HG03159 (cell line): ENCODE data around the gene MYLIP.

Experiments used
- ATAC-seq: cut with Tn5 transposase; IDR thresholded peaks from one replicate; pipeline ENCODE4 v1.9.1; 2021; ENCODE audit warnings: mild to moderate bottlenecking, moderate library complexity; ENCODE audit not compliant: unreplicated experiment

Gene MYLIP

DNA sequence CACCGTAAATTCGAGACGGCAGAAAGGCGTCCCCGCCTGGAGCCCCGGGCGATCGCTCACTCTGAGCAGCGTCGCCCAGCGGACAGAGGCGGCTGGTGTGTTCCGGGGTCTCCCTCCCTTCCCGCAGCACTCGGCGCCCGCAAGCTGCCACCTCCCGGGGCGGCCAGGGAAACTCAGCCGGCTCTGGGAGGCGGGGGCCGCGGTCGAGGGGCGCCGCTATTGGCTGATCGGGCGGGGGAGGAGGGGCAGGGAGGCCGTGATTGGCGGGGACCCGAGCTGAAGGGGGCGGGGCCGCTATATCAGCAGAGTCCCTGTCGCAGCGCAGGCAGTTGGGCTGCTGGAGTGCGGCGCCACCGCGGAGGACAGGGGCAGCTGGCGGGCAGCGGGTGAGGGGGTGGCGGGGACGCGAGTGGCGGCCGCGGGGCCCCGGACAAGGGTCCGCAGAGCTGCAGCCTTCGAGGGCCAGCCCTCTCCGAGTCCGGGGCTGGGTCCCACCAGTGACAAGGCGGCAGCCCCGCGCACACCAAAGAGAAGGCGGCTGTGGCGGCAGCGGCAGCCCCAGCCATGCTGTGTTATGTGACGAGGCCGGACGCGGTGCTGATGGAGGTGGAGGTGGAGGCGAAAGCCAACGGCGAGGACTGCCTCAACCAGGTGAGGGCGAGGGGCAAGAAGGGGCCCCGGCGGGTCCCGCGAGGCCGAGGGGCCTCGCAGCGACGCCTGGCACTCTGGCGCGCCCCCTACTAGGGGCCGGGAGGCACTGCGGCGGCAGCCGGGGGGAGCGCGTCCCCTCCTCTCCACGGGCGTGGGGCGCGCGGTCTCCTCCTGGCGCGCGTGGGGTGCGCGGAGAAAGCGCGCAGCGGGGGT lies at the start of gene MYLIP:
Gene MYLIP (plus strand): TSS at position 328 of the 864 bp plus-strand sequence. CDS start 237 bp downstream, at position 565.
- peak; percentile 68 for ATAC-seq

DNA sequence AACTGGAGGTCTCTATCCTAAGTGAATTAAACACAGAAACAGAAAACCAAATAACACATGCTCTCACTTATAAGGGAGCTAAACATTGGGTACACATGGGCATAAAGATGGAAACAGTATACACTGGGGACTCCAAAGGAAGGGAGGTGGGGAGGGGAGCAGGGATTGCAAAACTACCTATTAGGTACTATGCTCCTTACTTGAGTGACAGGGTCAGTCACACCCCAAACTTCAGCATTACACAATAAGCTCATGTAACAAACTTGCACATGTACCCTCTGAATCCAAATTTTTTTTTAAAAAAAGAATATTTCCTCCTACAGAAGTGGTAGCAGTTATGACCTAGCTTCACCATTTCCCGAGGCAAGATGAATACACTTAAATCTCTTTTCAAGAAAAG lies 49.5 kb upstream of the MYLIP start:
- ATAC-seq = no peak

DNA sequence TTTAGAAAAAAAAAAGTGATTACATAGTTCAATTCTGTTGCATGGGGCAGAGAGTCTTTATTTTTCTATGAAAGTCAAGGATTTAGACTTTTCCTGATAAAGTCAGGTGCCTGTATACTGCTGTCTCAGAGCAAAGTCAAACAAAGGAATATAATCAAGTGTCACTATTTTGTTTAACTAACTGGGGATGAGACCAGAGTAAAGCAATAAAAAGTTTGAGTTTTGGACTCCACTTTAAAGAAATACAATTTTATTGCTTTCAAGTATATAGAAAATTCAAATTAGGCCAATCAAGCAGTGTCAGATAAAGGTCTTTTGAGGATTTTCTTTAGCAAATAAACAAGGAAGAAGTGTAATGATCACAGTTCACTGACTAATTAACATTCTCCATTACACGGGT lies 48.7 kb upstream of the MYLIP start:
- no peak for ATAC-seq

DNA sequence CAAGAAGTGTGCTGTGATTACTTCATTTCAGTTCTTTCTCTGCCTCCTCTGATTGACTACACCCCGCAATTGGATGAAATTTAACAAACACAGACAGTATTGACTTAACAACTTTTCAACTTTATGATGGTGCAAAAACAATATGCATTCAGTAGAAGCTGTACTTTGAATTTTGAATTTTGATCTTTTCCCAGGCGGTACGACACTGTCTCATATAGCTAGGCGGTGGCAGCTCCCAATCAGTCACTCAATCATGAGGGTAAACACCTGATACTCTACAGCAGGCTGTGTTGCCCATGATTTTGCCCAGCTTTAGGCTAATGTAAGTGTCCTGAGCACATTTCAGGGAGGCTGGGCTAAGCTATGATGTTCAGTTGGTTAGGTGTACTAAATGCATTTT lies 47.6 kb upstream of the MYLIP start:
- ATAC-seq = no peak

DNA sequence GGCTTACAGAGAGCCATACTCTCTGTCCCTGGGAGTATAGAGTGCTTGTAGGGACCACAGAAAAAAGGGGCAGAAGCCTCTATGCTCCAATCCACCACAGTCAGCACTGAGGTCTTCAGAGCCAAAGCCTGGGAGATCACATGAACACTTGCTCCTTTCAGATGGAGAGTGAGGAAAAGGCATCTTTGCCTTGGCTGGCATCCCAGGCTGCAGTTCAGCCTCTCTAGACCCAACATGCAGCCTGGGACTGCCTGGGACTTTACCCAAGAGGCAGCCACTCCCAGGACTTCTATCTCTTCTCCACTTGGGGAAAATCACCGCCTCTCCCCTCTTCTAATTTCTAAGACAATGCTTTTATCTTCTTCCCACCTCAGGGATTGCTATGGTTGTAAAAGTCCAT lies 46.5 kb upstream of the MYLIP start:
- no peak for ATAC-seq

DNA sequence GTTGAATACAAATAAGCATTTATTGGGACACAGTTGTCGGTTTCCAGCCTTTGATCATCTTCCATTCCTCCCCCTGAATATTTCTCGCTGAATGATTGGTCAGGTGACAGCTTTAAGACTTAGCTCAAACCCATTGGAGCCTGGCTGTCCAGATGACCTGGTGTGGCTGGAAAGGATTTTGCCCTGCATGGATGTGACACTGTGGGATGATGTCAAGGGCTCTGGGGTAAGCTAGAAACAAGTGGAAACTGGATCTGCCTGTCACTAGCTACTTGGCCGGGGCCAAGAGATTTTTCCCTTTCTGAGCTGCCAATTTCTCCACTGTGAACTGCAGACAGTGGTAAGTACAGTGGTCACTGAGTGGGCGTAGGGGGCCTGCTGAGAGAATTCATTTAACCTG lies 41.9 kb upstream of the MYLIP start:
- no peak for ATAC-seq

DNA sequence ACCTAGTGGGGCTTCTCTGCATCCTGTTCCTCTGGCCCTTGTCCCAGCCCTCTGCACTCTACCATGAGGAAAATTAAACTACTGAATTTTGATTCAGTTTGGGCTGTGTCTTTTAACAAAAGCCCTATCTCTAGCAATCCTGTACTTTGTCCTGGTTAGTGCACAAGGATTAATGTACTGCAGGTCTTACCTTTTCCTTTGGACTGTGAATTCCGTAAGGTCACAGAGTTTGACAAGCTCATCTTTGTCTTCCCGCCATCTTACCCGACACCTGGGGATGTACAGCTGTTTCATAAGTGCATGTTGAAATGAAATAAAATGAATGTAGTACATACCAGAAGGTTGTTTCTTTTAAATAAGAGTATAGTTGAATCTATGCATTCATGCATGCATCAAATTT lies 41.5 kb upstream of the MYLIP start:
- no peak for ATAC-seq

DNA sequence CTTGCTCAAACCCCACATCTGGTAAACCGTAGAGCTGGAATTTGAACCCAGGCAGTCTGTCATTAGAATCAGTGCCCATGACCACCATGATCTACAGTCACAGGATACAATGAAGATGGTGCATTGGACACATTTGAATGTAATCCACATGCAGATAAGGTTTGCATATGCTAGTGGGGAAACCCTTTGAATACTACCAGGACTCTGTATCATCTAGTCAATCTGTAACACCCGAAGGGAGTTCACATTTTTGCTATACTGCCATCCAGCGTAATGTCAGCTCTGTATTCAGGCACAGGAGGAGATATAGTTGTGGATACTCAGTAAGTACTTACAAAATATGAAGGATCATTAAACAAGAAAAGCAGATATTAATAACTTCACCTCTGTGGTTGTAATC lies 40.5 kb upstream of the MYLIP start:
- ATAC-seq = no peak

DNA sequence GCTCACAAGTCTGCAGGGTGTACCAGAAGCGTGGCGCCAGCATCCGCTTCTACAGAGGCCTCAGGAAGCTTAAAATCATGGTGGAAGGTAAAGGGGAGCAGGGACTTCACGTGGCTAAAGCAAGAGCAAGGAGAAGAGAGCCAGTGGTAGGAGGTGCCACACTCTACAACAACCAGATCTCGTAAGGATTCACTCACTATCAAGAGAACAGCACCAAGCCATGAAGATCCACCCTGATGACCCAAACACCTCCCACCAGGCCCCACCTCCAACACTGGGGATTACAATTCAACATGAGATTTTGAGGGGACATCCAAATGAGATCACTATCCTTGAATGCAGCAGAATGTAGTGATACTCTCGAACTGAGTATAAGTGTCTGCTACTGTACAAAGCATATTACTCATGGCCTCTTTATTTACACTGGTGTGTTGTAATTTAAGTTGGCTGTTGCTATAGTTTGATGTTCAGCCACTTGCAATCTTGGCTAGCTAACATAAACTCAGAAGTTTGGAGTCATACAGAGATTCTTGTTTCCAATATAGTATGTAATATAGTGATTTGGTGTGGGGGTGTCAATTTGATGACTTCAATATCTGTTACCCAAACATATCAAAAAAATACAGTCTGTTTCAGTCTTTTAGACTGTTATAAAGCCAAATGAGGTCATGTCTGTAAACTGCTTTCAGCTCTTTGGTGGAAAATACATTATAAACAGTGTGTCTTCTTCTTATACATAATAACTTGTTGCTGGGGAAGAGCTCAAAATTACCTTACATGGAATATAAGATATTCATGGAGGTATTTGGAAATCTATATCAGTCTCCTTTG lies 39.4 kb upstream of the MYLIP start:
- no peak for ATAC-seq

DNA sequence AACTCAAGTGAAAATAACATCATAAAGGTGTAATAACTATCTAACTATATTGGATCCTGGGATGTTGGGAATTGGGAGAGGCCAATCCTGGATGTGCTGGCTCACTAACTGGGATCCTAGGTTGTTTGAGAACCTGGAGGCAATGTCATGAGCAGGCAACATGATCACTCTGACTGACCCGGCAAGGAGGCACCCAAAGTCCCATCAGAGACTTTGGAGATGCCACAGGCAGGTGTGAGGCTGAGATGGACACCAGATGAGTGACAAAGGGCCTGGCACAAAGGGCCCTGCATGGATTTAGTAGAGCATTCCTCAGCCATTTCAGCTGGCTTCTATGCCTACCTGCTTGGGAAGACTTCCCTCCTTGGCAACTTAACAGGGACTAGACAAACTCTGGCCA lies 38.4 kb upstream of the MYLIP start:
- no peak for ATAC-seq

DNA sequence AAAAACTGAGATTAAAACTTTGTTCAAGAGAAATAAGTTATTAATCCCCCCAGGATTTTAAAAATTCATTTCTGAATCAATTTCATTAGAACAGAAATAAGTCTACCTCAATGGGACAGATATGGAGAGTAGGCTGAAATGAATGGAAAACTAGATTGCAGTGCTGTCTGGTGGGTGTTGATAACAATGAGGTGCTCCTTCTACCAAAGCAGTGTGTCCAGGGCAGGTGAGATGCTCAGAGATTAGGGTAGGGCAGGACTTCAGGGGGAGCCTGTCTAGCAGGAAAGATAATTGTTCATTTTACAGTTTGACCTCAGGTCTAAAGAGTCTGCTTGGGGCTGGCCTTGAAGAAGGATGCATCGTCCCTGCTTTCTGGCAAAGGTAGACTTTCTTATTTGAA lies 38.0 kb upstream of the MYLIP start:
- ATAC-seq = no peak

DNA sequence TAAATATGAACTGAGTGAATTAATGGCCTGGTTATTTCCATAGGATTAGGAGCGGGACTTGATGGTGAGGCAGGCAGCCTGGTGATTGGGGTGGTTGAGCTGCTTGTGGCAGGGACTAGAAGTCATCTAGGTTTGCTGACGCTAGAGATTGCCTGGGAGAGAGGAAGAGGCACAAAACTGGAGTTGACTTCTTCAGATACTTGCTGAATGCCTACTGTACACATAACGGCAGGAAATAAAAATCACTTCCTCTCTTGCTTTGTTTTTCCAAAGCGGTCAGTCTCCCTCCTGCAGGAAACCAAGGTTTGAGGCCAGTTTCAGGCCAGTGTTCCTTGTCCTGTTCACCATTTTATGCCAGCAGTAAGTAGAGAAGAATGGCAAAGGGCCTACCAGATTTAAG lies 36.7 kb upstream of the MYLIP start:
- no peak for ATAC-seq

DNA sequence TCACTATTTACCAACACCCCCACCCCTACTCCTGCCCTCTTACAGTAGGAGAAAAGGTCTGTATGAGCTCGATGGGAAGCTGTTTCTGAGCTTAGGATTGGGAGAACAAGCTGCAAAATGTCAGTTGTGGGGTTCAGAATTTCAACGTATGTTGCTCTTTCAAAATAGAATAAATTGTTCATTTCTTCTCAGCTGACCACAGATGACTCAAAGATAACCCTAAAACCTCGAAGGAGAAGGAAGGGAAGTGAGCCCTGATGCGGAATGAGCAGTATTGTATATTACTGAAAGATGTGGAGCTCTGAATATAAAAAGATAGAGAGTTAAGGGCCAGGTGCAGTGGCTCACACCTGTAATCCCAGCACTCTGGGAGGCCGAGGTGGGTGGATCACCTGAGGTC lies 35.9 kb upstream of the MYLIP start:
- ATAC-seq = no peak

DNA sequence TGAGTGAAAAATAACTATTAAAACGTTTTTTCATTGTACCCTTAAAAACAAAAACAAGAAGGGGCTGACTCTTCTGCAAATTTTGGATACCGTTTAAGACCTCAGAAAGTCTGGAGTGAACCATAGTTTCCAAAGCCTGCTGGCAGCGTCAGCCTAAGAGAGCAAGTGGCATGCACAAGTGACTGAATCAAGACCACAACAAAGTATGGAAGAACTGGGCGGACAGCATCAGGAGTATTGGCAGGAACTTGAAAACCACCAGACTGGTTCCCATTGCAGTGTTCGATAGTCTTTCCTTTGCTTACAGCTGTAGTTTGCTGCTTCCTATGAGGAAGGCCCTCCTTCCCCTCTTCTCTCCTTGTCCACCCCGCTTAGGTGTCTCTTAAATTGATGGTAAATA lies 33.7 kb upstream of the MYLIP start:
- no peak for ATAC-seq

DNA sequence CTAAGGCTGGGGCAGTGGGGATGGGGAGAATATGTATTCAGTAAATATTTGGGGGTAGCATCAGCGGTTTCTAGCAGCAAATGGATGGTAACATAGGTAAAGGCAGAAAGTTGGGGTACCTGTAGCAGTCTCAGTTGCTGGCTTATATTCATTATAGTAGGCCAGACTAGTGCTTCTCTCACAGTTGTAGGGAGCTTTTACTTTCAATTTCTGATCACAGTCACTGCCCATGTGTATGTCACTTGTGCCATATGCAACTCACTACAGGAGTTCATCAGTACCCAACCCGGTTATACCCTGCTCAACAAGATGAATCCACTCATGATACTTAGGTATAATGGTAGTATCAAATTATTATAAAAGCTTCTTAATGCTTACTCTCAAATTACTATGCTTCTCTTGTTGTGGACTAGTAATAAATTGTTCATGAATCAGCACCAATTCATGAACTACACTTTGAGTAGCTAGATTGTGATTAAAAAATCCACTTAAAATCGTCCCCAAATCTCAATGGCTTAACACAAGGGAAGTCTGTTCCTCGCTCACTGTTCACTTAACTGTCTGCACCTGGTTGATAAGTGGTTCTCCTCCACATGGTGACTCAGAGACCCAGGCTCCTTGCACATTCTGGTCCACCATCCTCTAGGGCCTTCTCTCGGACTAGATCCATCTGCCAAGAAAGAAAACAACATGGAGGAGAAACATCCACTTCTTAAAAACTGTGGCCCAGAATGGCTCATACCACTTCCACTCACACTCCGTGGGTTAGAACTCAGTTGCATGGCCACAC lies 31.3 kb upstream of the MYLIP start:
- ATAC-seq = no peak

DNA sequence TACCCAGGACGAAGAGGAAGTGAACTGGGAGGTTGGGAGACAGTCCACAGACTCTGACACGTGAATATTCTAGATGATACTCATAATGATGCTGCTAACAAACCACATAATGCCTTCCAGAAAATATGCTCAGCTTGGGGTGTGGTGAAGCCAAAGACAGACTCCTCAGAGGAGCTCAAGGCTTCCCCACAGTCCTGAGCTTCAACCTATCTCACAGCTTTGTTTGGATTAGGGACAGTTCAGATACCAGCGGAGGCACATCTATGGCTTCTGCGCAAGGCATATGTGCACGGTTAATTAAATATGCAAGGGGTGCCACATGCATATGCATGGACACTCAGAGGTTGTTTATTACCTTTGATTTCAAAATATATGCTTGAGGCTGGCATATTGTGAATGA lies 30.7 kb upstream of the MYLIP start:
- ATAC-seq = no peak

DNA sequence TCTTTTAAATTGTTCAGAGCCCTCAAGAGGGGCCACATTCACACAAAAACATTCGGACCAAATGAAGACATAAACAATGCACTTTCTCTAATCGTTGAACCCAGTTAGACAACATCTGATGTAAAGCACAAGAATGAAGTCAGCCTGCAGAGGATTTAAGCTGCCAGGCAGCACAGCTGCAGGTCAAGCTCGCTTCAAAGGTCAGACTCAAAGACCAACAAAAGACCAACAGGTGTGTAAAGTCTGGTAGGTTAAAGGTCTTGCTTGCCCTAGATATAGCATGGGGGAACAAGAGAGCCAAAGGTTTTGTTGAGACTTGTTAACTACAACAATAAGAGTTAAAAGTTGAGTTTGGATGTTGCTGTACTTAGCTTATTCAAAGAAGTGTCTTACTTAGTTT lies 26.7 kb upstream of the MYLIP start:
- ATAC-seq = no peak

DNA sequence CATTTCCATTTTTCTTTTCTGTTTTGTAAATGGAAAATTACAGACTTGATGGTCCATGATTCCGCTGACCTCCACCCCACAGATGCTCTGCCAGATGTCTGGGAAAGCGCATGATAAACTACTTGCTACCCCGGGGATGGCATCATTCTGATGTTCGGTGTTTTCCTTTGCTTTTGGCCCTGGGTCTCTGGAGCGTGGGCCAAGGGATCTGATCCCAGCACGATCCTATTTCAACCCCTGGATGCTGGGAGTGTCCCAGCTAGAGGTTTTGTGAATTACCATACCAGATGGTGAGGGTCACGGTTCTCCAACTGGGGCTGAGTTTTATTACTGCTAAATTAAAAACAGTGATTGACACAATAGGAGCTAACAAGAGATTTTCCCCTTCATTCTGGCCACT lies 25.2 kb upstream of the MYLIP start:
- ATAC-seq = no peak

DNA sequence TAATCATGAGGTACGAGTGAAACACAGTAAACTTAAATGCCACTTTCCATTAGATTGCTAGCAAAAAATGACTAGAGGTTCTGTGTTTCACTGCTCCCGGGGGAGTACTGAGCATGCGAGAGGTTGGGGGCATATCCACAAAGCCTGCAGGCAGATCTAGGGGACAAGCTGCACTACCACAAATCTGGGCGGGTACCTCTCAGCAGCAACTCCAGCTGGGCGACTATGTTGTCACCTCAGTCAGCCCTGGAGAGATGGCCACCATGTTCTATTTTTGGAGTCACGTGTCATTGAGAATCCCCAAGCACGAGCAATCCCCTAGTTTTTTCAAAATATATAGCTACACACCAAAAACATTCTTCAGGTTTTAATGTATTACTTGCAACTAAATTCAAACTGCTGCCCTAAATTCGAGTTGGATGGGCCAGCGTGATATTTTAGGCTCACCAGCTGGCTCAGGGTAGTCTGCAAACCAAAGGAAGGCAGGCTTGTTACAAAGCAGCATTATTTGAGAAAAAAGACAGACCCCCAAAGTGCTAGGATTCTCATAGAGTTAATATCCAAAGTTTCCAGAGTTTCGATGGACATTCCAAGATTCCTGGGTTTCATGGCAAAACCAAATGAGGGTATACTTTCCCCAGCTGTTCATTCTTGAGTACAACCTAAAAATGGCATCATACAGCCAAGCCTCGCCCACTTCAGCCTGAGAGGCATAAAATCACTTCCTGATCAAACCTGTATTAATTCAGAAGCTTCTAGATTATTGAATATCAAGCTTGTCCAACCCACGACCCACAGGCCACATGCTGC lies 24.1 kb upstream of the MYLIP start:
- no peak for ATAC-seq

DNA sequence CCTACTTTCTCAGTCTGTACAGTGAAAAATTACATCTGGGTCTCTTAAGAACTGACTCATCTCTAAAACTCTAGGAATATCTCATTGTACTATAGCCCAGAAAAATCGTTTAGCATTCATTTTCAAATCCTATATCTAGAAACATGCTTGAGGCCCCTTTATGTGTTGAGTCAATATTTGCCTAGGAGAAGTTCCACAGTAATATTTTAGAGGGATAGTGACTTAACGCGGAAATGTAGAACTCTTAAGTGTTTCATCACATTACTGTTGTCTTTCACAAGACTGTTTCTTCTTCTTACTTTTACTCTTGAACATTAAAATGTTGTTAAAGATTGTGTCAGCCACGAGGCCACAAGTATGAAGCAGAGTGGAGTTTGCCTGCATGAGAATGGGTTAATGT lies 23.0 kb upstream of the MYLIP start:
- no peak for ATAC-seq
